A549 (cell line): ENCODE data around the gene PPA1. TPM values are rescaled to one million over a fixed set of nuclear protein-coding genes. Genes with fewer than 3 reads are reported as not detected.
A peak's percentile ranks its signal among the peaks of the same experiment; 100 is the strongest.

Source experiments
- ATAC-seq, 2 experiments: fragments of 200-7000 bp in 1 of 2; fragments of >200 bp in 1 of 2; cut with Nextera tagmentation in 1 of 2; cut with Tn5 transposase in 1 of 2; 3 replicates each; pipeline versions ENCODE4 v1.8.0 to v1.9.1; 2018 to 2020; ENCODE audit warnings: mild to moderate bottlenecking in 1 of 2, moderate library complexity in 1 of 2
- CTCF ChIA-PET: fragments of 300-600 bp; sonication (Branson Sonifier 250); formaldehyde crosslinking; extraction: SDS; loops from one replicate; lab custom pipeline; 2021; ENCODE audit warnings: antibody characterized with exemption, inconsistent platforms; lab: Yijun Ruan, JAX
- POLR2A ChIA-PET: fragments of 350-600 bp; formaldehyde crosslinking; extraction: SDS; loops from one replicate; lab custom pipeline; 2021; ENCODE audit warnings: antibody characterized with exemption, inconsistent platforms; lab: Yijun Ruan, JAX
- DNase-seq, 2 experiments: peaks; one replicate each; pipeline versions ENCODE4 v3.0.0 to v3.0.0-alpha.2; 2011 to 2016; ENCODE audit warnings: low read depth in 1 of 2, low spot score in 1 of 2
- FAIRE-seq: peaks from 2 replicates; lab custom pipeline; 2011; peaks lifted over from hg19 to GRCh38; lab: Jason Lieb, UNC
- H3K27ac ChIP-seq, 2 experiments: fragments of >200 bp; sonication (Bioruptor Twin); formaldehyde crosslinking; 3 replicates each; pipeline ENCODE4 v1.5.1; 2016 to 2017
- H3K4me1 ChIP-seq: fragments of >200 bp; sonication (Bioruptor Twin); formaldehyde crosslinking; 3 replicates; pipeline ENCODE4 v1.6.1; 2016
- H3K4me2 ChIP-seq: fragments of >200 bp; sonication (Bioruptor Twin); formaldehyde crosslinking; 3 replicates; pipeline ENCODE4 v1.6.1; 2016
- H3K4me3 ChIP-seq: fragments of >200 bp; sonication (Bioruptor Twin); formaldehyde crosslinking; 3 replicates; pipeline ENCODE4 v1.5.1; 2016
- H3K9me3 ChIP-seq: fragments of >200 bp; sonication (Bioruptor Twin); formaldehyde crosslinking; 3 replicates; pipeline ENCODE4 v1.6.1; 2016
- CBX8 ChIP-seq: fragments of 200-600 bp; sonication (generic); IDR thresholded peaks from 2 replicates; pipeline ENCODE4 v1.6.1; 2016
- CEBPB ChIP-seq, 2 experiments: fragments of >200 bp in 1 of 2; sonication (Bioruptor Twin) in 1 of 2; formaldehyde crosslinking in 1 of 2; IDR thresholded peaks; 2 replicates each; pipeline ENCODE4 v1.6.1; 2012 to 2016
- CHD4 ChIP-seq: fragments of 200-600 bp; sonication (generic); IDR thresholded peaks from 2 replicates; pipeline ENCODE4 v1.6.1; 2016; ENCODE audit warnings: antibody characterized with exemption, mild to moderate bottlenecking, borderline replicate concordance
- E2F6 ChIP-seq: IDR thresholded peaks from 2 replicates; pipeline ENCODE4 v1.6.1; 2012; ENCODE audit warnings: low read depth, borderline replicate concordance
- EHMT2 ChIP-seq: fragments of 200-600 bp; sonication (generic); IDR thresholded peaks from 2 replicates; pipeline ENCODE4 v1.6.1; 2016; ENCODE audit warnings: antibody characterized with exemption, low read depth, mild to moderate bottlenecking, moderate library complexity
- HEYL ChIP-seq: fragments of 250-450 bp; sonication (Bioruptor Pico); IDR thresholded peaks from 2 replicates; pipeline ENCODE4 v1.8.0; 2021; ENCODE audit warnings: mild to moderate bottlenecking, moderate library complexity
- HOXB5 ChIP-seq: fragments of 250-450 bp; sonication (Bioruptor Pico); IDR thresholded peaks from 2 replicates; pipeline ENCODE4 v1.5.0; 2020; ENCODE audit warnings: mild to moderate bottlenecking, moderate library complexity
- JUN ChIP-seq, 2 experiments: fragments of >200 bp; sonication (Bioruptor Twin); formaldehyde crosslinking; IDR thresholded peaks; 2 replicates in 1 of 2; 3 replicates in 1 of 2; pipeline ENCODE4 v1.6.1; 2016 to 2017
- JUNB ChIP-seq: fragments of >200 bp; sonication (Bioruptor Twin); formaldehyde crosslinking; IDR thresholded peaks from 2 replicates; pipeline ENCODE4 v1.6.1; 2016
- MAZ ChIP-seq: fragments of 150-350 bp; IDR thresholded peaks from 2 replicates; pipeline ENCODE4 v1.6.1; 2014; ENCODE audit warnings: antibody characterized with exemption, low read depth, low read length, borderline replicate concordance
- MYC ChIP-seq: IDR thresholded peaks from 2 replicates; pipeline ENCODE4 v1.6.1; 2012; ENCODE audit warnings: mild to moderate bottlenecking, inconsistent platforms, low read length, improper control_type of control experiment, borderline replicate concordance
- NR3C1 ChIP-seq: fragments of >200 bp; sonication (Bioruptor Twin); formaldehyde crosslinking; IDR thresholded peaks from 3 replicates; pipeline ENCODE4 v1.6.1; 2017
- PBX3 ChIP-seq: IDR thresholded peaks from 2 replicates; pipeline ENCODE4 v1.6.1; 2012
- POLR2AphosphoS2 ChIP-seq: conservative IDR thresholded peaks from 2 replicates; pipeline ENCODE4 v1.6.1; 2012; ENCODE audit warnings: low read length, improper control_type of control experiment, inconsistent platforms
- REST ChIP-seq: fragments of 200-600 bp; sonication (generic); IDR thresholded peaks from 2 replicates; pipeline ENCODE4 v1.6.1; 2016; ENCODE audit warnings: antibody characterized with exemption, mild to moderate bottlenecking, moderate library complexity
- RNF2 ChIP-seq: fragments of 200-600 bp; sonication (generic); IDR thresholded peaks from 2 replicates; pipeline ENCODE4 v1.6.1; 2016; ENCODE audit warnings: low read depth, mild to moderate bottlenecking, antibody characterized with exemption, moderate library complexity, borderline replicate concordance
- SMC3 ChIP-seq: fragments of >200 bp; sonication (Bioruptor Twin); formaldehyde crosslinking; IDR thresholded peaks from 3 replicates; pipeline ENCODE4 v1.6.1; 2018; ENCODE audit warnings: inconsistent platforms
- TP53 ChIP-seq: fragments of 250-450 bp; sonication (Bioruptor Pico); IDR thresholded peaks from 2 replicates; pipeline ENCODE4 v1.5.0; 2021; ENCODE audit warnings: mild to moderate bottlenecking, moderate library complexity
- ZSCAN20 ChIP-seq: fragments of 250-450 bp; sonication (Bioruptor Pico); IDR thresholded peaks from 2 replicates; pipeline ENCODE4 v1.8.0; 2022; ENCODE audit warnings: mild to moderate bottlenecking, moderate library complexity
- WGBS: methylation state at CpG from one replicate; pipeline ENCODE4 v1.1.6; 2017; ENCODE audit errors: missing lambda C conversion rate; 5-methylcytosine and 5-hydroxymethylcytosine counted together
- polyA plus RNA-seq, 4 experiments: library from polyadenylated mRNA; depleted of rRNA in 3 of 4; stranded (reverse); fragments of >200 nt; fragmentation: RNase III in 1 of 4; extraction: RNeasy Plus Mini Kit Qiagen cat#74134 plus additional on column Dnase treatment in 1 of 4; gene quantifications; 2 replicates in 3 of 4; 3 replicates in 1 of 4; pipeline ENCODE4 v1.2.3, GENCODE V29; 2011 to 2017
- TF ChIP-seq, protein P1 (sequence below): fragments of >200 bp; sonication (Bioruptor Twin); formaldehyde crosslinking; IDR thresholded peaks from 3 replicates; pipeline ENCODE4 v1.6.1; 2016
- TF ChIP-seq, protein P2 (sequence below): IDR thresholded peaks from 2 replicates; pipeline ENCODE4 v1.6.1; 2012

PPA1 gene
- polyA plus RNA-seq, 2 of the 4 experiments (the other 2 are of a cell fraction): 205 to 273 TPM

GRCh38 chr10:70191161-70191971, 41.9 kb downstream of the PPA1 start (continued):
- TF ChIP-seq E2F6 (no peak), MAZ (no peak)
- TF ChIP-seq, all 56 proteins: peak for 0

DNA sequence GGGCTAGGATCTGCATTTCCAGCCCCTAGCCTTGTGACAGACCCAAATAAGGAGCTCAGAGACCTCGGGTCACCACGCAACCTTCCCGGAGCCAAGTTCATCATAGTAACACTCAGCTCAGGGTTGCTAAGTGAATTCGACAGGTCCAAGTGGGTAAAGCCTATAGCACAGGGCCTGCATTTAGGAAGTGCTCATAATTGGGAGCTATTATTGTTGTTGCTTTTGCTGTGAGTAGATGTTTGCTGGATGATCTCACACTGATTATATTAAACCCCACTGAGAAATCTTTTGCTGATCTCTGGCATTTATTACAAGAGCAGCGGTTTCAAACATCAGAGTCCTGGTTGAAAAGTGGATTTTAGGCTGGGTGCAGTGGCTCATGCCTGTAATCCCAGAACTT, 42.6 kb downstream of the PPA1 start:
- ATAC-seq (0 out of 6 replicates have a peak, but pooled peaks of 1 of the 2 experiments have one; percentile 21), FAIRE-seq (no peak)
- no peaks in the 10 kb centered on the region for H3K9me3 ChIP-seq
- peak overlapping the region in 1 of 2 experiments; percentile 41; a peak in 1 of 6 replicates for H3K27ac ChIP-seq
- POLR2A ChIA-PET: interaction anchor here (2.2 kb wide), 1 partner anchor 20 kb away, joined by 18 read pairs; the partner anchor contains the start of gene SAR1A
- no peak overlapping the region for H3K4me2 ChIP-seq
- no peak overlapping the region for H3K4me3 ChIP-seq
- WGBS: 78% methylated on average over 5 of the region's 5 CpGs
- no peak for TF ChIP-seq PBX3
- TF ChIP-seq REST: no peak
- no peak for TF ChIP-seq JUNB
- TF ChIP-seq, all 56 proteins: peak for 0
- CTCF ChIA-PET: interaction anchor here (0.7 to 2.2 kb wide), 5 partner anchors 8 to 197 kb away, joined by 3 to 9 read pairs (median 3); partner anchors contain the start of gene TYSND1
- DNase-seq: no peak
- H3K4me1 ChIP-seq: peaks cover 20% of the 10 kb centered on the region

- POLR2A ChIA-PET: interaction anchor here (2.2 kb wide), 1 partner anchor 19 kb away, joined by 18 read pairs; the partner anchor contains the start of gene SAR1A
Measured at GRCh38 chr10:70190102-70190501, 43.1 kb downstream of the PPA1 start.

More at GRCh38 chr10:70190102-70190501, 43.1 kb downstream of the PPA1 start:
- CTCF ChIA-PET: interaction anchor here (0.7 to 2.2 kb wide), 4 partner anchors 9 to 44 kb away, joined by 3 to 9 read pairs (median 3); partner anchors contain the start of gene TYSND1
- FAIRE-seq: no peak
- no peak overlapping the region for H3K27ac ChIP-seq
- H3K4me2 ChIP-seq: no peak overlapping the region
- H3K9me3 ChIP-seq: no peaks in the 10 kb centered on the region
- 95% methylated on average over 8 of the region's 8 CpGs for WGBS
- peak in 1 of 2 experiments; percentile 28; a peak in 1 of 6 replicates for ATAC-seq
- no peak for DNase-seq
- H3K4me1 ChIP-seq: peaks cover 20% of the 10 kb centered on the region
- no peak overlapping the region for H3K4me3 ChIP-seq
- TF ChIP-seq, protein P1, sequence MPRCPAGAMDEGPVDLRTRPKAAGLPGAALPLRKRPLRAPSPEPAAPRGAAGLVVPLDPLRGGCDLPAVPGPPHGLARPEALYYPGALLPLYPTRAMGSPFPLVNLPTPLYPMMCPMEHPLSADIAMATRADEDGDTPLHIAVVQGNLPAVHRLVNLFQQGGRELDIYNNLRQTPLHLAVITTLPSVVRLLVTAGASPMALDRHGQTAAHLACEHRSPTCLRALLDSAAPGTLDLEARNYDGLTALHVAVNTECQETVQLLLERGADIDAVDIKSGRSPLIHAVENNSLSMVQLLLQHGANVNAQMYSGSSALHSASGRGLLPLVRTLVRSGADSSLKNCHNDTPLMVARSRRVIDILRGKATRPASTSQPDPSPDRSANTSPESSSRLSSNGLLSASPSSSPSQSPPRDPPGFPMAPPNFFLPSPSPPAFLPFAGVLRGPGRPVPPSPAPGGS: no peak
- TF ChIP-seq E2F6: no peak
- TF ChIP-seq EHMT2: no peak
- TF ChIP-seq RNF2: no peak
- TF ChIP-seq CEBPB (IDR thresholded peaks at IDR 0.05): no peak
- no peak for TF ChIP-seq NR3C1
- no peak for TF ChIP-seq HEYL (CRISPR knock-in tag)
- no peak for TF ChIP-seq CHD4
- no peak for TF ChIP-seq HOXB5 (CRISPR knock-in tag)
- TF ChIP-seq, protein P2, sequence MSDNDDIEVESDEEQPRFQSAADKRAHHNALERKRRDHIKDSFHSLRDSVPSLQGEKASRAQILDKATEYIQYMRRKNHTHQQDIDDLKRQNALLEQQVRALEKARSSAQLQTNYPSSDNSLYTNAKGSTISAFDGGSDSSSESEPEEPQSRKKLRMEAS: no peak
- no peak for TF ChIP-seq TP53 (CRISPR knock-in tag)
- TF ChIP-seq MYC: no peak
- no peak for TF ChIP-seq ZSCAN20
- no peak for TF ChIP-seq CBX8
- no peak for TF ChIP-seq JUN (IDR thresholded peaks at IDR 0.05)
- no peak for TF ChIP-seq POLR2AphosphoS2
- no peak for TF ChIP-seq SMC3
